GM12878 (cell line): ENCODE measurements around the gene FAR2. TPM values are rescaled to one million over a fixed set of nuclear protein-coding genes. Genes with fewer than 3 reads are reported as not detected.

Source experiments
- ATAC-seq: fragments of 200-7000 bp; cut with Tn5 transposase; 3 replicates; pipeline ENCODE4 v1.9.1; 2020; ENCODE audit warnings: mild to moderate bottlenecking, moderate library complexity
- BruUV-seq: library from RNA; stranded (reverse); fragments of 400-500 nt; replicated peaks from 2 replicates; lab custom pipeline; 2021; lab: Mats Ljungman, UMichigan
- CTCF ChIA-PET: fragments of 300-600 bp; sonication (Branson Sonifier 250); formaldehyde crosslinking; extraction: SDS; loops from one replicate; lab custom pipeline; 2021; ENCODE audit warnings: inconsistent platforms; lab: Yijun Ruan, JAX
- POLR2A ChIA-PET: fragments of 350-600 bp; formaldehyde crosslinking; extraction: SDS; loops from one replicate; lab custom pipeline; 2021; ENCODE audit warnings: inconsistent platforms; lab: Charles Lee
- RAD21 ChIA-PET: fragments of 300-600 bp; sonication (Branson Sonifier 250); formaldehyde crosslinking; loops from one replicate; lab custom pipeline; 2023; ENCODE audit warnings: antibody characterized with exemption; ENCODE audit not compliant: unreplicated experiment; lab: Charles Lee
- SMC1A ChIA-PET: fragments of 300-600 bp; sonication (Branson Sonifier 250); formaldehyde crosslinking; loops from one replicate; lab custom pipeline; 2023; ENCODE audit not compliant: unreplicated experiment, uncharacterized antibody; lab: Charles Lee
- DNase-seq: peaks from one replicate; pipeline ENCODE4 v3.0.0-alpha.2; 2011; ENCODE audit warnings: low read depth, low spot score
- FAIRE-seq: peaks from 3 replicates; lab custom pipeline; 2011; peaks lifted over from hg19 to GRCh38; lab: Jason Lieb, UNC
- H2AFZ ChIP-seq: 2 replicates; pipeline ENCODE4 v1.6.0; 2011; ENCODE audit warnings: low read depth, low read length, control low read depth; ENCODE audit not compliant: control insufficient read depth
- H3K27ac ChIP-seq: 2 replicates; pipeline ENCODE4 v1.5.1; 2011; ENCODE audit warnings: control low read depth; ENCODE audit not compliant: control insufficient read depth, insufficient read depth
- H3K27me3 ChIP-seq, 2 experiments: replicated peaks in 1 of 2; 2 replicates each; pipeline versions ENCODE4 v1.6.0 to v1.6.1; 2011; ENCODE audit warnings: low read length in 1 of 2; ENCODE audit not compliant: control insufficient read depth in 2 of 2, insufficient read depth in 2 of 2
- H3K36me3 ChIP-seq, 2 experiments: 2 replicates each; pipeline ENCODE4 v1.5.1; 2011; ENCODE audit warnings: low read length in 1 of 2; ENCODE audit not compliant: control insufficient read depth in 2 of 2, insufficient read depth in 2 of 2
- H3K4me1 ChIP-seq: 2 replicates; pipeline ENCODE4 v1.6.1; 2011; ENCODE audit warnings: mild to moderate bottlenecking, low read length, moderate library complexity, mixed read lengths; ENCODE audit not compliant: control insufficient read depth, insufficient read depth
- H3K4me2 ChIP-seq: 2 replicates; pipeline ENCODE4 v1.6.0; 2011; ENCODE audit warnings: control low read depth; ENCODE audit not compliant: control insufficient read depth, insufficient read depth
- H3K4me3 ChIP-seq: fragments of 200-600 bp; sonication (generic); 2 replicates; pipeline ENCODE4 v1.5.1; 2016
- H3K79me2 ChIP-seq: 2 replicates; pipeline ENCODE4 v1.6.0; 2011; ENCODE audit warnings: low read length; ENCODE audit not compliant: control insufficient read depth, insufficient read depth
- H3K9ac ChIP-seq: 2 replicates; pipeline ENCODE4 v1.8.0; 2011; ENCODE audit warnings: low read length, control low read depth, mixed read lengths; ENCODE audit not compliant: control insufficient read depth, insufficient read depth
- H3K9me3 ChIP-seq: replicated peaks from 3 replicates; pipeline ENCODE4 v1.5.1; 2011; ENCODE audit warnings: mild to moderate bottlenecking, low read length; ENCODE audit not compliant: control insufficient read depth, insufficient read depth
- H4K20me1 ChIP-seq: 2 replicates; pipeline ENCODE4 v1.6.0; 2011; ENCODE audit not compliant: control insufficient read depth, insufficient read depth
- BCL11A ChIP-seq: IDR thresholded peaks from 2 replicates; pipeline ENCODE4 v1.6.1; 2011; ENCODE audit warnings: low read depth, low read length
- ESRRA ChIP-seq: IDR thresholded peaks from 2 replicates; pipeline ENCODE4 v1.6.1; 2012; ENCODE audit warnings: mild to moderate bottlenecking, low read length, improper control_type of control experiment
- IKZF2 ChIP-seq, 2 experiments: fragments of 450-650 bp; IDR thresholded peaks; 2 replicates each; pipeline ENCODE4 v1.6.1; 2017; ENCODE audit warnings: mild to moderate bottlenecking in 2 of 2, moderate library complexity in 2 of 2
- IRF5 ChIP-seq: fragments of 450-650 bp; IDR thresholded peaks from 2 replicates; pipeline ENCODE4 v1.6.1; 2017; ENCODE audit warnings: borderline replicate concordance
- KLF5 ChIP-seq: fragments of 450-650 bp; IDR thresholded peaks from 2 replicates; pipeline ENCODE4 v1.6.1; 2014; ENCODE audit warnings: mild to moderate bottlenecking; ENCODE audit not compliant: partially characterized antibody
- MAX ChIP-seq: IDR thresholded peaks from 2 replicates; pipeline ENCODE4 v1.6.1; 2012; ENCODE audit warnings: low read depth, low read length, improper control_type of control experiment
- MLLT1 ChIP-seq: fragments of 450-650 bp; IDR thresholded peaks from 2 replicates; pipeline ENCODE4 v1.6.1; 2016; ENCODE audit warnings: mild to moderate bottlenecking
- MTA2 ChIP-seq: fragments of 450-650 bp; IDR thresholded peaks from 2 replicates; pipeline ENCODE4 v1.6.1; 2016; ENCODE audit warnings: low read depth, mild to moderate bottlenecking, moderate library complexity
- NFXL1 ChIP-seq: fragments of 450-650 bp; IDR thresholded peaks from 2 replicates; pipeline ENCODE4 v1.6.1; 2017; ENCODE audit warnings: antibody characterized with exemption, mild to moderate bottlenecking, borderline replicate concordance
- PKNOX1 ChIP-seq: fragments of 450-650 bp; IDR thresholded peaks from 2 replicates; pipeline ENCODE4 v1.6.1; 2016; ENCODE audit warnings: mild to moderate bottlenecking
- RAD51 ChIP-seq: fragments of 450-650 bp; IDR thresholded peaks from 2 replicates; pipeline ENCODE4 v1.6.1; 2016; ENCODE audit warnings: moderate library complexity, mild to moderate bottlenecking, inconsistent platforms
- TARDBP ChIP-seq: IDR thresholded peaks from 2 replicates; pipeline ENCODE4 v1.6.1; 2016; ENCODE audit warnings: borderline replicate concordance
- ZSCAN29 ChIP-seq: fragments of 450-650 bp; IDR thresholded peaks from 2 replicates; pipeline ENCODE4 v1.6.1; 2017; ENCODE audit warnings: mild to moderate bottlenecking, moderate library complexity
- WGBS: methylation state at CpG from one replicate; pipeline ENCODE4 v1.1.6; 2016; ENCODE audit warnings: low lambda C conversion rate; ENCODE audit not compliant: insufficient replicate concordance, insufficient coverage; ENCODE audit errors: missing lambda C conversion rate; 5-methylcytosine and 5-hydroxymethylcytosine counted together
- in situ Hi-C: fragments of 300-500 bp; cut with MboI; formaldehyde crosslinking; loops from 9 replicates; pipeline ENCODE4 v1.14.3; 2018; ENCODE audit warnings: mixed read lengths
- intact Hi-C: fragments of 100-400 bp; cut with micrococcal nuclease; formaldehyde crosslinking; loops from one replicate; pipeline ENCODE4 v1.14.2; 2022; ENCODE audit not compliant: unreplicated experiment
- polyA plus RNA-seq, 11 experiments: library from polyadenylated mRNA; depleted of rRNA in 4 of 11; unstranded in 6 of 11; stranded (reverse) in 5 of 11; fragments of >200 nt; fragmentation: Nextera tagmentation in 4 of 11; fragmentation: Illumina TruSeq in 1 of 11; extraction: Ambion mirVana in 4 of 11; extraction: Trizol in 1 of 11; gene quantifications; 1 replicate in 1 of 11; 2 replicates in 10 of 11; pipeline versions ENCODE4 v1.2.1 to v1.2.3, GENCODE V29; 2011 to 2016; ENCODE audit warnings: inconsistent platforms in 2 of 11, missing spikeins in 2 of 11, low read depth in 1 of 11
- total RNA-seq, 4 experiments: library from RNA; depleted of rRNA in 3 of 4; stranded (reverse); fragments of >200 nt in 3 of 4; fragmentation: Illumina TruSeq in 1 of 4; extraction: Trizol in 1 of 4; gene quantifications; 2 replicates each; pipeline versions ENCODE4 v1.2.1 to v1.2.3, GENCODE V29; 2013 to 2021
- TF ChIP-seq, protein P1 (sequence below): IDR thresholded peaks from 2 replicates; pipeline ENCODE4 v1.6.1; 2012; ENCODE audit warnings: mild to moderate bottlenecking, low read depth, low read length

FAR2 gene
- total and polyA plus RNA-seq, 10 of the 15 experiments (the other 5 are each of a cell fraction or from before 2014, with no cell fraction given): 0.50 to 1.1 (median 0.65) TPM

- H3K4me3 ChIP-seq: no peak overlapping the region
- no peaks in the 10 kb centered on the region for H4K20me1 ChIP-seq
- no TSS peak for BruUV-seq
- H3K9me3 ChIP-seq: peaks cover 2% of the 10 kb centered on the region; the same call in 2 of the 3 replicates
- intact Hi-C loops: no loop called here
- in situ Hi-C loops: no loop called here
- H3K36me3 ChIP-seq: no peaks in the 10 kb centered on the region
- no peaks in the 10 kb centered on the region for H3K27me3 ChIP-seq
- no peak for ATAC-seq
- ChIA-PET RAD21 (no interaction called here), POLR2A (no interaction called here), SMC1A (no interaction called here), CTCF (interaction anchor here (0.6 to 2.2 kb wide), 2 partner anchors 14 to 1017 kb away, joined by 4 to 5 read pairs; no protein-coding TSS in a partner anchor)
- no peak for DNase-seq
- FAIRE-seq: no peak
- H3K4me2 ChIP-seq: no peak overlapping the region
- no peaks in the 10 kb centered on the region for H3K4me1 ChIP-seq
- H3K79me2 ChIP-seq: no peaks in the 10 kb centered on the region
- no peak overlapping the region for H3K27ac ChIP-seq
- no peak overlapping the region for H2AFZ ChIP-seq
- no peak overlapping the region for H3K9ac ChIP-seq
- 27% methylated on average over 3 of the region's 3 CpGs for WGBS
- TF ChIP-seq PKNOX1 (no peak), ZSCAN29 (no peak), MTA2 (no peak), MAX (no peak), IRF5 (no peak), KLF5 (no peak), MLLT1 (no peak), BCL11A (no peak), TARDBP (no peak), RAD51 (no peak), ESRRA (no peak), IKZF2 (IDR thresholded peaks at IDR 0.05) (no peak), NFXL1 (no peak)
- TF ChIP-seq, protein P1, sequence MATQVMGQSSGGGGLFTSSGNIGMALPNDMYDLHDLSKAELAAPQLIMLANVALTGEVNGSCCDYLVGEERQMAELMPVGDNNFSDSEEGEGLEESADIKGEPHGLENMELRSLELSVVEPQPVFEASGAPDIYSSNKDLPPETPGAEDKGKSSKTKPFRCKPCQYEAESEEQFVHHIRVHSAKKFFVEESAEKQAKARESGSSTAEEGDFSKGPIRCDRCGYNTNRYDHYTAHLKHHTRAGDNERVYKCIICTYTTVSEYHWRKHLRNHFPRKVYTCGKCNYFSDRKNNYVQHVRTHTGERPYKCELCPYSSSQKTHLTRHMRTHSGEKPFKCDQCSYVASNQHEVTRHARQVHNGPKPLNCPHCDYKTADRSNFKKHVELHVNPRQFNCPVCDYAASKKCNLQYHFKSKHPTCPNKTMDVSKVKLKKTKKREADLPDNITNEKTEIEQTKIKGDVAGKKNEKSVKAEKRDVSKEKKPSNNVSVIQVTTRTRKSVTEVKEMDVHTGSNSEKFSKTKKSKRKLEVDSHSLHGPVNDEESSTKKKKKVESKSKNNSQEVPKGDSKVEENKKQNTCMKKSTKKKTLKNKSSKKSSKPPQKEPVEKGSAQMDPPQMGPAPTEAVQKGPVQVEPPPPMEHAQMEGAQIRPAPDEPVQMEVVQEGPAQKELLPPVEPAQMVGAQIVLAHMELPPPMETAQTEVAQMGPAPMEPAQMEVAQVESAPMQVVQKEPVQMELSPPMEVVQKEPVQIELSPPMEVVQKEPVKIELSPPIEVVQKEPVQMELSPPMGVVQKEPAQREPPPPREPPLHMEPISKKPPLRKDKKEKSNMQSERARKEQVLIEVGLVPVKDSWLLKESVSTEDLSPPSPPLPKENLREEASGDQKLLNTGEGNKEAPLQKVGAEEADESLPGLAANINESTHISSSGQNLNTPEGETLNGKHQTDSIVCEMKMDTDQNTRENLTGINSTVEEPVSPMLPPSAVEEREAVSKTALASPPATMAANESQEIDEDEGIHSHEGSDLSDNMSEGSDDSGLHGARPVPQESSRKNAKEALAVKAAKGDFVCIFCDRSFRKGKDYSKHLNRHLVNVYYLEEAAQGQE: no peak
These were observed 32.7 kb upstream of the FAR2 start for GRCh38 chr12:29116414-29116813.
